Measurements from ENCODE around the gene CYSRT1. TPM values are rescaled to one million over a fixed set of nuclear protein-coding genes. Genes with fewer than 3 reads are reported as not detected.

The CYSRT1 gene
- 0.80 to 1.8 TPM (median 1.2 TPM) in 3 replicates for polyA plus RNA-seq
- polyA plus RNA-seq (2011; ENCODE audit: low read depth), result 8.0 TPM
- 1.5 and 2.4 TPM in 2 replicates for polyA plus RNA-seq (2011; cell fraction: cytosol; rRNA removed)
- polyA plus RNA-seq (2011; cell fraction: nucleus; rRNA removed), result 1.3 and 2.1 TPM in 2 replicates
- polyA plus RNA-seq (2012; ENCODE audit: low replicate concordance), result 1.9 and 27.3 TPM in 2 replicates
- 0.42 to 1.3 TPM (median 0.86 TPM) in 3 replicates for polyA minus RNA-seq
- 3.1 TPM for polyA minus RNA-seq (2011; cell fraction: cytosol; rRNA and poly(A)+ RNA removed)
- polyA minus RNA-seq (2011; cell fraction: nucleus; rRNA and poly(A)+ RNA removed), result 1.1 TPM in 2 replicates

GRCh38 chr9:137224830-137225694 lies at the start of gene CYSRT1:
TSS of gene CYSRT1 (plus strand) at chr9:137225174. CDS start at chr9:137225622, 448 bp downstream.
- Histone ChIP-seq H3K4me1 (ENCODE audit: control insufficient read depth, extremely low read depth, insufficient read depth, low read length) (peaks cover 40% of the 10 kb centered on the region), H3K4me3 (ENCODE audit: control insufficient read depth in 2 of 3, extremely low read depth in 1 of 3, insufficient read depth in 2 of 3, low read depth in 1 of 3, low read length in 3 of 3) (peak within 1 kb of the TSS; percentile 64 to 81 (median 71)), H3K27ac (ENCODE audit: control insufficient read depth, insufficient read depth, low read length) (peak within 1 kb of the TSS; percentile 75), H2AFZ (ENCODE audit: control insufficient read depth, low read length) (peak within 1 kb of the TSS; percentile 30), H3K9ac (ENCODE audit: control insufficient read depth, extremely low read depth, insufficient read depth, low read length) (peak within 1 kb of the TSS; percentile 80), H3K9me1 (ENCODE audit: control insufficient read depth, extremely low read depth, insufficient read depth, low read length) (no peaks in the 10 kb centered on the region), H3K4me2 (ENCODE audit: control insufficient read depth, extremely low read depth, insufficient read depth, low read depth, low read length) (peak within 1 kb of the TSS; percentile 91), H3K9me3 (ENCODE audit: control insufficient read depth, low read depth, low read length) (no peaks in the 10 kb centered on the region), H3K79me2 (ENCODE audit: control insufficient read depth, insufficient read depth, low read length) (no peaks in the 10 kb centered on the region), H3K27me3 (ENCODE audit: control insufficient read depth, extremely low read depth, insufficient read depth, low read length) (peaks cover 3% of the 10 kb centered on the region), H3K36me3 (ENCODE audit: control insufficient read depth in 2 of 2, extremely low read depth in 1 of 2, insufficient read depth in 2 of 2, low read length in 2 of 2) (no peaks in the 10 kb centered on the region), H4K20me1 (ENCODE audit: control insufficient read depth, extremely low read depth, insufficient read depth, low read length) (no peaks in the 10 kb centered on the region)
- FAIRE-seq (no peak), DNase-seq (ENCODE audit: low read depth, low spot score) (no peak)
- dilution Hi-C loops (cut with MboI; ENCODE audit: extremely low pct_ligation_motif_present, low sequenced_read_pairs), result no loop called here
- TF ChIP-seq CTCF (optimal IDR thresholded peaks at IDR 0.05 in 1 of 3, IDR thresholded peaks at IDR 0.05 in 1 of 3, conservative IDR thresholded peaks at IDR 0.05 in 1 of 3; ENCODE audit: extremely low read depth in 1 of 3, insufficient read depth in 2 of 3, low read length in 3 of 3) (no peak), EZH2 (IDR thresholded peaks at IDR 0.05; ENCODE audit: low read length) (no peak)

- TF ChIP-seq EZH2 (IDR thresholded peaks at IDR 0.05; ENCODE audit: low read length), result peak; percentile 75
- peak in 2 of 3 experiments; percentile 39 to 40 for TF ChIP-seq CTCF (optimal IDR thresholded peaks at IDR 0.05 in 1 of 3, IDR thresholded peaks at IDR 0.05 in 1 of 3, conservative IDR thresholded peaks at IDR 0.05 in 1 of 3; ENCODE audit: extremely low read depth in 1 of 3, insufficient read depth in 2 of 3, low read length in 3 of 3)
- Histone ChIP-seq H3K27me3 (ENCODE audit: control insufficient read depth, extremely low read depth, insufficient read depth, low read length) (peaks cover 49% of the 10 kb centered on the region), H3K36me3 (ENCODE audit: control insufficient read depth in 2 of 2, extremely low read depth in 1 of 2, insufficient read depth in 2 of 2, low read length in 2 of 2) (no peaks in the 10 kb centered on the region), H3K9me1 (ENCODE audit: control insufficient read depth, extremely low read depth, insufficient read depth, low read length) (no peaks in the 10 kb centered on the region), H3K9ac (ENCODE audit: control insufficient read depth, extremely low read depth, insufficient read depth, low read length) (no peak overlapping the region), H3K79me2 (ENCODE audit: control insufficient read depth, insufficient read depth, low read length) (no peaks in the 10 kb centered on the region), H3K4me3 (ENCODE audit: control insufficient read depth in 2 of 3, extremely low read depth in 1 of 3, insufficient read depth in 2 of 3, low read depth in 1 of 3, low read length in 3 of 3) (no peak overlapping the region), H3K4me1 (ENCODE audit: control insufficient read depth, extremely low read depth, insufficient read depth, low read length) (no peaks in the 10 kb centered on the region), H4K20me1 (ENCODE audit: control insufficient read depth, extremely low read depth, insufficient read depth, low read length) (peaks cover 10% of the 10 kb centered on the region), H2AFZ (ENCODE audit: control insufficient read depth, low read length) (no peak overlapping the region), H3K4me2 (ENCODE audit: control insufficient read depth, extremely low read depth, insufficient read depth, low read depth, low read length) (no peak overlapping the region), H3K9me3 (ENCODE audit: control insufficient read depth, low read depth, low read length) (no peaks in the 10 kb centered on the region), H3K27ac (ENCODE audit: control insufficient read depth, insufficient read depth, low read length) (no peak overlapping the region)
- dilution Hi-C loops (cut with MboI; ENCODE audit: extremely low pct_ligation_motif_present, low sequenced_read_pairs), result no loop called here
- no peak for DNase-seq (ENCODE audit: low read depth, low spot score)
- no peak for FAIRE-seq
Measured at GRCh38 chr9:137175345-137175961, 49.5 kb upstream of the CYSRT1 start.
